NCI-H1092 treated with DMSO at 0.1 percent for 48 hours (cell line): ENCODE results near the gene GMFB.
"Not testable (repeated sequence)": the region's sequence is repeated elsewhere in the genome, so short reads cannot be mapped to it uniquely, and the experiment has no call there.

Source experiments
- DNase-seq: peaks from one replicate; lab custom pipeline; 2025; lab: John Stamatoyannopoulos, UW

Gene GMFB

DNA sequence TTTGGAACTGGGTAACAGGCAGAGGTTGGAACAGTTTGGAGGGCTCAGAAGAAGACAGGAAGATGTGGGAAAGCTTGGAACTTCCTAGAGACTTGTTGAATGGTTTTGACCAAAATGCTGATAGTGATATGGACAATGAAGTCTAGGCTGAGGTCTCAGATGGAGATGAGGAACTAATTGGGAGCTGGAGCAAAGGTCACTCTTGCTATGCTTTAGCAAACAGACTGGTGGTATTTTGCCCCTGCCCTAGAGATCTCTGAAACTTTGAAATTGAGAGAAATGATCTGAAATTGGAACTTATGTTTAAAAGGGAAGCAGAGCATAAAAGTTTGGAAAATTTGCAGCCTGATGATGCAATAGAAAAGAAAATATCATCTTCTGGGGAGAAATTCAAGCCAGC lies 30.2 kb downstream of the GMFB start:
- DNase-seq = not testable (repeated sequence)

DNA sequence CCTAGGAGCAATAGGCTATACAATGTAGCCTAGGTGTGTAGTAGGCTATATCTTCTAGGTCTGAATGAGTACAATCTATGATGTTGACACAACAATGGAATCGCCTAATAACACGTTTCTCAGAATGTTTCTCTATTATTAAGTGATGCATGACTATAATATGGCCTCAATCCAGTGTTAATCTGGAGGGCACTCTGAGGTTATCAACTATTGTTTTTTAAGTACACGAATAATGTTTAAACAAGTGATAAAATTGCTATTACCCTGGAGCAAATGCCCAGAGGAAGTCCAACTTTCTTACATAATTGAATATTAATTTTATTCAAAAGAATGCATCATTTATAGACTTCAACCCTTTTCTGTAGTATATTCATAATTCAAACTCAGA lies 31.2 kb downstream of the GMFB start:
- no peak for DNase-seq

DNA sequence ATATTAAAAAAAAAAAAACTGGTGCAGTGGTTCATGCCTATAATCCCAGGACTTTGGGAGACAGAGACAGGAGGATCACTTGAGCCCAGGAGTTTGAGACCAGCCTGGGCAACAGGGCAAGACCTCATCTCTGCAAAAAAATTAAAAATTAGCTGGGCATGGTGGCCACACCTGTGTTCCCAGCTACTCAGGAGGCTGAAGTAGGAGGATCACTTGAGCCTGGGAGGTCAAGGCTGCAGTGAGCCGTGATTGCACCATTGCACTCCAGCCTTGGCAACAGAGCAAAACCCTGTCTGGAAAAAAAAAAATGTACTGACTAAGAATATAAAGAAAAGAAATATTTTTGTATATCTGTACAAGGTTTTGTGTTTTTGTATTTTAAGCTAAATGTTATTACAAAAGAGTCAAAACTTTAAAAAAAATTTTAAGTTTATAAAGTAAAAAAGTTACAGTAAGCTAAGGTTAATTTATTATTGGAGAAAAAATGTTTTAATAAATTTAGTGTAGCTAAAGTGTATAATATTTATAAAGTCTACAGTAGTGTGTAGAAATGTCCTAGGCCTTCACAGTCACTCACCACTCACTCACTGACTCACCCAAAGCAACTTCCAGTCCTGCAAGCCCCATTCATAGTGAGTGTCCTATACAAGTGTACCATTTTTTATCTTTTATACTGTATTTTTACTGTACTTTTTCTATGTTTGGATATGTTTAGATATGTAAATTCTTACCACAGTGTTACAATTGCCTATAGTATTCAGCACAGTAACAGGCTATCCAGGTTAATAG lies 31.8 kb downstream of the GMFB start:
- not testable (repeated sequence) for DNase-seq

DNA sequence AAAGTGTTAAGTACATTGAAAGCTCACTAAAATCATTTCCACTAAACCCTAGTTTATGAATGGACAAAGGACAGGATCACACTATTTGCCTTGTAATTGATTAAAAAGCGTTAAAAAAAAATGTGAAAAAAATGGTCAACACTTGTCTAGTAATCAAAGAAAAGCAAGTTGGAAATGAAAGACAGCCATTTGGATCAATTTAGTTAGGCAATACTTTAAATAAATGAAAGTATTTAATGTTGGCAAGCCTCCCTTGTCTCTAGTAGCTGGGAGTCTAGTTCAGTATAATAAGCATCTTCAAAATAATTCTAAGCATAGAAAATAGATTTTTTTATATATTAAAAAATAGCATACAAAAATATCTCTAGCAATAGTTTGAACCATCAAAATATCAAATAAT lies 33.4 kb downstream of the GMFB start:
- no peak for DNase-seq

DNA sequence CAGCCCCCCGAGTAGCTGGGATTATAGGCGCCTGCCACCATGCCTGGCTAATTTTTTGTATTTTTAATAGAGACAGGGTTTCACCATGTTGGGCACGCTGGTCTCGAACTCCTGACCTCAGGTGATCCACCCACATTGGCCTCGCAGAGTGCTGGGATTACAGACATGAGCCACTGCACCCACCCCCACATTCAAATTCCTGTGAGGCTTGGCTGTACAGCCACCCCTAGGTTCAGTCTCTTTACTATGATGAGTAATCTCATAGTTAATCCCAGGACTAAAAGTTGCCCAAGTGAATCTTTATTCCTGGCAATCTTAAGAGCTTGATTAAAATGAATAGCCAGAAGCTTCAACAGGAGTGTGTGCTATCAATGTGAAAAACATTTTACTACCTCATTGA lies 34.8 kb downstream of the GMFB start:
- not testable (repeated sequence) for DNase-seq

DNA sequence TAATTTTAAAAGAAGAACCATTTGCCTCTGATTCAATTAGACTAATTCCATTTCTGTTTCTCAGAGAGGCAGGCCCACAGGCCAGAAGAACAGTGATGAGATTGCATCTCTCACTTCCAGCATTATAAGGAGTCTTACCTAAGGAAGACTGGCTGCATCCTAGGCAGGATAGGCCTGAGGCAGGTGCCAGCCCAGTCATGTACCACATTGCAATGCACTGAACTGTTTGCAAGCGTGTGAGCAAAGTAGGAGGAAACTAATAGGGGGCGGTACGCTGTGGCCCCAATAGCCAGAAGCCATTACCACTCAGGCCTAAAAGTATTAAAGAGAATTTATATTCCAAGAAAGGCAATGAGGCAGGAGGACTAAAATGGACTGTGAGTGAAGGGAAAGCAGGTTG lies 35.5 kb downstream of the GMFB start:
- DNase-seq = no peak

DNA sequence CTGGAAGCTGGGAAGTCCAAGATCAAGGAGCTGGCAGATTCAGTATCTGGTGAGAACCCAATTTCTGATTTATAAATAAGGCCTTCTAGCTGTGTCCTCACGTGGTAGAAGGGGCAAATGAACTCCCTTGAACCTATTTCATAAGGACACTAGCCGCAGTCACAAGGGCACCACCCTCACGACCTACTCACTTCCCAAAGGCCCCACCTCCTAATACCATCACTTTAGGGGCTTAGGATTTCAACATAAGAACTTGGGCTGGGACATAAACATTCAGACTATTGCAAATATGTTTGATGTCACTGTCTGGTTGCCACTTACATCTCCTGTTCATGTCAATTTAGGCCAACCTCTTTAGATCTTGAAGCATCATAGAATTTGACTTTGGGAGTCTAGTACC lies 36.8 kb downstream of the GMFB start:
- DNase-seq = no peak

DNA sequence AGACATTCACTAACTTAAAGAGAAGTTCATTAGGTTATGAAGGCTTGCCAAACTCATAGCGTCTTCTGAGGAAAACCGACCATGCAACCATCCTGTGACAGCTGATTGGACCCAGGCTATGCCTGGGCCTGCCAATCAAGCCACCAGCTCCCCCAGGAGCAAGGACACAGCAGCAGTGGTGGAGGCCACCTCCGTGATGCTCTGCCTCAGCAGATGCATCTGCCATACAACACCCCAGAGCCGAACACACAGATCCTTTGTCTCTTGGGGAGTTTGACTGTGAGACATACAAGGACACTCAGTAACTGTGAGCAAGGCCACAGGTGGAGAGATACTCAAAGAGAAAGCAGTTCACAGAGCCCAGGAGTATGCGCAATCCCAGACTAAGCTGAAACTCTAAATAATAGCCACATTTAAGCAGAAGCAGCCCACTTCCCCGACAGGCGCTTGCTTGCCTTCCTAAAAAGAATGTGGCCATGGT lies 37.6 kb downstream of the GMFB start:
- no peak for DNase-seq

DNA sequence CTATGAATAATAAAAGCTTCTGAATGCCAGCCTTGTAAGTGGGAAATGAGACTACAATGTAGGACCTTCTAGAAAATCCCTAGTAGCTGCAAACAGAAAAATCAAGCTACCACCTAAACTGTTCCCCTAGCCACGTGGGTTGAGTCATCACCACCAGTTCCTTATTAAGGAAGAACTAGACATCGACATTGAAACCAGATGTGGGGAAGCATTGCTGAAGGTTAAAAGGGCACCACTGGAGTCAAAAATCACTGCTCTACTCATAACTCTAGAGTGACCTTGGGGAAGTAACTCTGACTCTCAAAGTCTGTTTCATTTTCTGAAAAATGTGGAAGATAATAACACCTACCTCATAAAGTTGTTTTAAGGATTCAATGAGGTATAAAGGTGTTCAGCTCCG lies 38.2 kb downstream of the GMFB start:
- DNase-seq = no peak

DNA sequence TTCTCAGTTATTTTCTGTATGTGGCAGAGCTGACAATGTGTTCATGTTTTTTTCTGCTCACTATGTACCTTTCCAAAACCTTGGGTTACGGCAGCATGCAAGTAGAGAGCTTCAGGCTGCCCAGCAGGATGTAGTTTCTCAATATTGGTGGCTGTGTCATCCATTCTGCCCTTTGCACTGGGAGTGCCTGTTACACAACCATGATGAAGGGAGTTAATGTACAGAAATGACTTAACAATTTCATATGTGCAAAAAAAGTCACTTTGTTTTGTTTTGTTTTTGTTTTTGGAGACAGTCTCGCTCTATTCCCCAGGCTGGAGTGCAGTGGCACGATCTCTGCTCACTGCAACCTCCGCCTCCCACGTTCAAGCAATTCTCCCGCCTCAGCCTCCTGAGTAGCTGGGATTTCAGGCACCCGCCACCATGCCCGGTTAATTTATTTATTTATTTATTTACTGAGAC lies 41.5 kb downstream of the GMFB start:
- DNase-seq = no peak

DNA sequence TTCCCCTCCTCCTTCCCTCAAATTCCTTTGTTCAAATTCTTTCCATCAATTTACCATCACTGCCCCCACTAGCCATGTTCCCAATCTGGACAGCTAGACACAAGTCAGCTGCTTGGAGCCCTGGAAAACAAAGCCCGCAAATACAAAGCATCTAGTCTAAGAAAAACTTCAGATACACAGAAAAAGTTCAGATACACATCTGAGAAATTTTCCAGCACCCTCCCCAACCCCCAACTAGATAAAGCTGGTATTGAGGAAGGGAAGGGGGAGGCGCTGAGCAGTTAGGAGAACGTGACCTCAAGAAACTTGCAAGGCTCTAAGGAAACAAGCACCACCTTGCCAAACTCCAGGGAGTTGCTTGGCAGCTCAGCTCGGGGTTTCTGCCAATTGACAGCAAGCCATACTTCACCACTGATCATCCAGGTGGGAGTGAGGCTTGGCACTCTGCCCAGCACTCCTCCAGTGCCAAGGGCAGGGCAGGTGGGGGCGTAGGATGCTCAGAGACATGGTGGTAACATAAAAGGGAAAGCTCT lies 42.6 kb downstream of the GMFB start:
- DNase-seq = peak; percentile 94

DNA sequence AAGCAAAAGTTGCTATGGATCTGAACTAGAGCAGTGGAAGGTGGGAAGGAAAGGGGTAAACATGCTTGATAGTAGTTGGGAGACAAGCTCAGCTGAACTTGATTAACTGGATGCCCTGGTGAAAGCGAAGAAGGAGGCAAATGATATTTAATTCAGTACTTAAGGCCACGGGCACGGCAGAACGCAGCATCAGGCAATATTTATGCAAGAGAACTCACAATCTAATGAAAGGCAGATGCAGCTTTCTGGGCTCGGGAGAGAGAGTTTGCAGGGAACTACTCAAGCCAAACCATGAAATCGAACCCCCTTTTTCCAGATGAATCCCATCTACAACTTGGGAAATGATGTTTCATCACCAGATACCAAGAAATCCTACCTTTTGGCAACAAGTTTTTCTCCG lies 44.1 kb downstream of the GMFB start:
- no peak for DNase-seq

DNA sequence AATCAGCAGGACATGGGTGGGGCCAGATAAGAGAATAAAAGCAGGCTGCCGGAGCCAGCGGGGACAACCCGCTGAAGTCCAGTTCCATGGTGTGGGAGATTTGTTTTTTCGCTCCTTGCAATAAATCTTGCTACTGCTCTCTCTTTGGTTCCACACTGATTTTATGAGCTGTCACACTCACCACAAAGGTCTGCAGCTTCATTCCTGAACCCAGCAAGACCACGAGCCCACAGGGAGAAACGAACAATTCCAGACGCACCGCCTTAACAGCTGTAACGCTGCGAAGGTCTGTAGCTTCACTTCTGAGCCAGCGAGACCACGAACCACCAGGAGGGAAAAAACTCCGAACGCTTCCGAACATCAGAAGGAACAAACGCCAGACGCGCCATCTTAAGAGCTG lies 44.8 kb downstream of the GMFB start:
- DNase-seq = no peak

DNA sequence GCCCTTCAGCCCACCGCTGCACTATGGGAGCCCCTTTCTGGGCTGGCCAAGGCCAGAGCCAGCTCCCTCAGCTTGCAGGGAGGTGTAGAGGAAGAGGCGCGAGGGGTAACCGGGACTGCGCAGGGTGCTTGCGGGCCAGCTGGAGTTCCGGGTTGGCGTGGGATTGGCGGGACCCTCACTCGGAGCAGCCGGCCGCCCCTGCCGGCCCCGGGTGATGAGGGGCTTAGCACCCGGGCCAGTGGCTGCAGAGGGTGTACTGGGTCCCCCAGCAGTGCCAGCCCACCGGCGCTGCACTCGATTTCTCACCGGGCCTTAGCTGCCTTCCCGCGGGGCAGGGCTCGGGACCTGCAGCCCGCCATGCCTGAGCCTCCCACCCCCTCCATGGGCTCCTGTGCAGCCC lies 45.8 kb downstream of the GMFB start:
- DNase-seq = not testable (repeated sequence)

DNA sequence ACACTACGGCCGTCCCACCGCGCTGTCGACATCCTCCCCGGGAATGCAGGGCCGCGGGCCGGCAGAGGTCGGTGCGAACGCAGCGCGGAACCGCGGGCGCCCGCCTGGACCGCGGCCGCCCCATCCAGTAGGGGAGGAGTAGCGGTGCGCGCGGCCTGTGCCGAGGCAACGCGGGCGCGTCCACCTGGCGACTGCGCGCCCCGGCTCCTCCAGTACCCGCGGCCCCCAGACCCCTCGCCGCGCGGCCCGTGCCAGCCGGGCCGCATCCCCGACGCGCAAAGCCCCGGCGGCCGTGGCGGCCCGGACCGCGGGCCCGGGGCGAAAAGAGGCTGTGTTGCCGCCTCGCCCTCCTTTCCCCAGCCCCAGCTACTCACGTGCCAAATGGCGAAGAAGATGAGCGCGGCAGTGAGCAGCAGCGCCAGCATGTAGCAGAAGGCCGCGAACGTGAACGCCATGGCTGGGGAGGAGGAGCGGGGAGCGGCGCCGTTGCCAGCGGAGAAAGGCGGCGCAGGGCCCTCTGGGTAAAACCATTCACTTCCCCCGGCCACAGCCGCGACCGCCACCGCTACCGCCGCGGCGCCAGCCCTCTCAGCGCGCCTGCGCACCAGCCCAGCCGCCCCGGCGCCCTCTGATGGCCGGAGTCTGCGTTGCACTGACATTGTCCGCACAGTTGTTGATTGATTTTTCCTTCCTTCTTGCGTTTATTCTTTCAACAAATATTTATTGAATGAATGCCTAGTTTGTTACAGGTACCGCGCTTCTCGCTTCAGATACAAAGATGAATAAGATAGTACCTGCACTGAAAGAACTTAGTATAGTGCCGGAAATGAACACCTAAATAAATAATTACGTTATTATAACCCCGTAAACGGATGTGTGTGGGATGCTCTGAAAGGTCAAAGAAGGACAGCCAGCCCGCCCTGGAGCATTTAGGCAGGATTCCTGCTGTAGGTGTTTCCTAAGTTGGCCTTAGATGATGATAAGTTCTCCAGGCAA lies 47.6 kb downstream of the GMFB start, which contains the start of gene CNIH1:
Gene CNIH1, minus strand, starts transcription at position 502 of the 996 bp plus-strand sequence. Its CDS starts 47 bp downstream, at position 455.
- peak; percentile 96 for DNase-seq

DNA sequence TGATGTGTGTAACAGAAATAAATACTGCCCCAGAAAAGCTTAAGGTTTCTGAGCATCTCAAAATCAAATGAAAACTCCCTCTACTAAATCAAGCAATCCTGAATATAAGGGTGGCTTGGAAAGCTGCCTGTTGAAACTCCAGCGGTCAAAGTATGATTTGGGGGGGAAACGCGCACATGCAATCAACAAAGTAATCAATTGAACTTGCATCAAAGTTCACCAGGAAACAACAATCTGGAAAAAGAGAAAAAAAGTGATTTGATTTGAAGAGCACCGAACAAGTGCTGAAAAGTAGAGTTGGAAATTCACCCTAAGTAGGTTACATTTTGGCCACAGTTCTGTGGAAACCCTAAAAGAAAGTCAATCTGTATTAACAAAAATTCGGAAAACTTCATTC lies 48.3 kb downstream of the GMFB start:
- no peak for DNase-seq

DNA sequence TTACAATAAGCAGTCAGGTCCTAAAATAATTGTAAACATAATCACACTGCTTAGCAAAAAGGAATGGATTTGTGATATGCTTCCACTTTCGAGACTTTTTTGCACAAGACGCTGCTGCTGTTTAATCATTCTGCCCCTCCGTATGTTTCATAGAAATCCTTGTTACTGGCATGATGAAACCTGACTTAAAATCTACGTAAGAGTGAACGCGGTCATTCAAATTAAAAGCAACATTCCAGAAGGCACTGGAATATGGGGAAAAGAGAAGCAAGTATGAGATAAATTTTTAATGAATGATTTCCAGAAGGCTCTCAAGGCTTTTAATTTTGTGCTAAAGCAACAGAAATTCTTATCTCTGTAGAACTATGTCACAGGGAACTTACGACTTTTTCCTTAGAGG lies 48.7 kb downstream of the GMFB start:
- DNase-seq = no peak

DNA sequence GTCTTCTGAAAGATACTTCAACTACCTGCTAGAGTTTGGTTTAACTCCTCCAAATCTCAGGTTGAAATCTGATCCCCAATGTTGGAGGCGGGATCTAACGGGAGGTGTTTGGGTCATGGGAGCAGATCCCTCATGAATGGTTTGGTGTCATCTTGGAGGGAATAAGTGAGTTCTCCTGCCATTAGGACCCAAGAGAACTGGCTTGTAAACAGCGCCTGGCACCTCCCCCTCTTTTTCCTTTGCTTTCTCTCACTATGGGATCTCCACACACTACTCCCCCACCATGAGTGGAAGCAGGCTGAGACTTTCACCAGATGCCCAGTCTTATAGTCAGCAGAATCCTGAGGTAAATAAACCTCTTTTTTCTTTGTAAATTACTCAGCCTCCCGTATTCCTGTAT lies 50.1 kb downstream of the GMFB start:
- no peak for DNase-seq

DNA sequence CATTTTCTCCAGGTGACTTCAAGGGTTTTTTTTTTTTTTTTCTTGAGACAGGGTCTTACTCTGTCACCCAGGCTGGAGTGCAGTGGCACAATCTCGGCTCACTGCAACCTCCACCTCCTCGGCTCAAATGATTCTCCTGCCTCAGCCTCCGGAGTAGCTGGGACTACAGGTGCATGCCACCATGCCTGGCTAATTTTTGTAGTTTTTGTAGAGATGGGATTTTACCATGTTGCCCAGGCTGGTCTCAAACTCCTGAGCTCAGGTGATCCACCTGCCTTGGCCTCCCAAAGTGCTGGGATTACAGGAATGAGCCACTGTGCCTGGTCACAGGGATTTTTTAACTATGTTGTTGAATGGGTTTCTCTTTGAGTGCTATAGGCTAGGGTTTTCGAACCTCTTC lies 50.8 kb downstream of the GMFB start:
- not testable (repeated sequence) for DNase-seq

DNA sequence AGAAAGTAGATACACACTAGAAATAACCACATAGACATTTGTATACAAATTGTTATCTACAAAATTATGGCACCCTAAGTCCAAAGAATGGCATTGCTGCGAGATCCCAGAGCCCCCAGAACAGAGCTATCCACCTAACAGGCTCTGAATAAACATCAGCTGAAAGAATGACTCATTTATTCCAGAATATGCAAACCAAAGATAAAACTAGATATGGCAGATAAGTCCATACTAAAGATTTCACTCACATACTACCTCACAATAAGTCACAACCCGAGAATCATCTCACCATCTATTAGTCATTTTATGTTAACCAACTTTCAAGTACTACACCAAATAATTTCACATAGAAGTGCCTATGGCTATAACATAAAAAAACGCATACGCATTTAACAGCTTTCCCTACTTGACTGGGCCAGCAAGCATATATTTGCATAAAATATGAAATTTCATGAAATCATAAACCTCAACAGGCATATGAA lies 53.2 kb downstream of the GMFB start:
- DNase-seq = no peak

DNA sequence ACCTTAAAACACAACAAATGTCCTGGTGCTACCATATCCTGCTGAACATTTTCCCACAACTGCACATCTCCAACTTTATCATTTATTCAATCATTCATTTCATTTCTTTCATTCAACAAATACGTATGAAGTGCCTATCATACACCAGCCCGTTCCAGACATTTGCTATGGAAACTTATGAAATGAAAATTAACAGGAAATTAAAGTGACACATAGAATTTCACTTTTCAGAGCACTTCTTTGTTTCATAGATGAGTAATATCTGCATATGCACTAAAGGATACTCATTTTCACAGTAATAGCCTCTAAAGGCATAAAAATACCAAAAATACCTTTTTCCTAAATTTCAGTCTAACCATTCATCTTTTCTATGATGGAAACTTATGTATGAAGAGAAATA lies 60.3 kb downstream of the GMFB start:
- no peak for DNase-seq

DNA sequence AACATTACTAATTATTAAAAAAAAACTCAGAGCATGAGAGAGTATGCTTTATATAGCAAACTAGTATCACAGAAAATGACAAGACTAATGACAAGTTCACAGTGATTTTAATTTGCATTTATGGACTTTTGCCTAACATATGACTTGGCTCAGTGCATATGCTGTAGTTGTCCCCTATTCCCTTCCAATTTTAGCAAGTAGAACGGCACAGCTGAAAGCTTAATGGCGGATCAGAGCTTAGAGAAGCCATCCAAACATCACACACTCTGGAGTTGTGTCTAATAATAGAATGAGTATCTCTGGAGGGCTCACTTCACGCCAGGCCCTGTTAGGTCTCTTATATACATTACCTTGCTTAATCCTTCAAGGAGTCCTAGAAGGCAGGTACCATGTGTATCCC lies 60.9 kb downstream of the GMFB start:
- DNase-seq = no peak
